ENCODE results near the gene TMA16. TPM values are rescaled to one million over a fixed set of nuclear protein-coding genes. Genes with fewer than 3 reads are reported as not detected.
A peak's percentile ranks its signal among the peaks of the same experiment; 100 is the strongest.

Gene TMA16
- total and polyA plus RNA-seq, 8 donors, result 6.7 to 79.4 (median 16.9) TPM

DNA sequence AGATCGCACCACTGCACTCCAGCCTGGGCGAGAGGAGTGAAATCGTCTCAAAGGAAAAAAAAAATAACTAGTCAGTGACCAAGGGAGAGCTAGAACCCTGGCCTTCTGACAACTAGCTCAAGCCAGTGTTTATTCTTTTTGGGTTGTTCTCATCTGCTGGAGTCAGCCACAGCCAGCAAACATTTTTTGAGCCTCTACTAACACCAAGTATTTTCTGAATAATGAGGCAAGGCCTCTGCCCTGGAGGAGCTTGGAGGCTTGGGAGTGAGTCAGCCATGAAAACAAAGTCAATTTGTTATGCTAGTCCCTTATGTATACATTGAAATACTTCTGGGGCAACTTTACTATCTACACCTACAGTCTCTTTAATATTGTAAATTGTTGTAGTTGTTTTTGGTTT, 46.5 kb downstream of the TMA16 start:
- H3K4me3 ChIP-seq, result no peak overlapping the region
- peak in 1 of 2 donors; percentile 9 for DNase-seq
- TF ChIP-seq POLR2A (IDR thresholded peaks at IDR 0.05) (no peak), EP300 (IDR thresholded peaks at IDR 0.05) (no peak), POLR2AphosphoS5 (IDR thresholded peaks at IDR 0.05) (no peak)
- TF ChIP-seq, protein P1, sequence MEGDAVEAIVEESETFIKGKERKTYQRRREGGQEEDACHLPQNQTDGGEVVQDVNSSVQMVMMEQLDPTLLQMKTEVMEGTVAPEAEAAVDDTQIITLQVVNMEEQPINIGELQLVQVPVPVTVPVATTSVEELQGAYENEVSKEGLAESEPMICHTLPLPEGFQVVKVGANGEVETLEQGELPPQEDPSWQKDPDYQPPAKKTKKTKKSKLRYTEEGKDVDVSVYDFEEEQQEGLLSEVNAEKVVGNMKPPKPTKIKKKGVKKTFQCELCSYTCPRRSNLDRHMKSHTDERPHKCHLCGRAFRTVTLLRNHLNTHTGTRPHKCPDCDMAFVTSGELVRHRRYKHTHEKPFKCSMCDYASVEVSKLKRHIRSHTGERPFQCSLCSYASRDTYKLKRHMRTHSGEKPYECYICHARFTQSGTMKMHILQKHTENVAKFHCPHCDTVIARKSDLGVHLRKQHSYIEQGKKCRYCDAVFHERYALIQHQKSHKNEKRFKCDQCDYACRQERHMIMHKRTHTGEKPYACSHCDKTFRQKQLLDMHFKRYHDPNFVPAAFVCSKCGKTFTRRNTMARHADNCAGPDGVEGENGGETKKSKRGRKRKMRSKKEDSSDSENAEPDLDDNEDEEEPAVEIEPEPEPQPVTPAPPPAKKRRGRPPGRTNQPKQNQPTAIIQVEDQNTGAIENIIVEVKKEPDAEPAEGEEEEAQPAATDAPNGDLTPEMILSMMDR (IDR thresholded peaks at IDR 0.05), result no peak
- peaks cover 0 to 14% (median 5%) of the 10 kb centered on the region in 4 donors for H3K4me1 ChIP-seq
- H3K36me3 ChIP-seq, result no peaks in the 10 kb centered on the region
- H3K27me3 ChIP-seq, result no peaks in the 10 kb centered on the region
- 64 to 80% (median 70%) methylated on average over 3 of the region's 3 CpGs for WGBS, 5 donors
- no peaks in the 10 kb centered on the region for H3K9me3 ChIP-seq
- H3K27ac ChIP-seq, result no peak overlapping the region
- intact Hi-C loops (cut with DNase I; ENCODE audit: low total_unique reads), result no loop called here

DNA sequence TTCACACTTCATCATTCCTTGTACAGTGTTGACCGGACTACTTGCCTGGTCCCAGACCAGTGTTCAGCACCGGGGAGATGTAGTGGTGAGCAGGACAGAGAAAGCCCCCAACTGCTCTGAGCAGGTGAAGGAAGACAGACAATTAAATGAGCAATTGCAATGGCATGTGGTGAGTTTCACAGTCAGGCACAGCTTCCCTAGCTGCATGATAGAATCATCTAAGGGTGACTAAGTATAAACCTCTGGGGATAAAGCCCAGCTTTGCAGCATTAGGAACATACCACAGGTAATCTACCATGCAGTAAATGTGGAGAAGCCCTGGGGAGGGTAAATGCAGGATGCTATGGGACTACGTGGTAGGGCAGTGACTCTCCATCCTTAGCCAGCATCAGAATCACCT, 47.8 kb downstream of the TMA16 start:
- Histone ChIP-seq H3K4me1 (peaks cover 0 to 14% (median 5%) of the 10 kb centered on the region in 4 donors), H3K9me3 (no peaks in the 10 kb centered on the region), H3K4me3 (no peak overlapping the region), H3K27ac (no peak overlapping the region), H3K36me3 (no peaks in the 10 kb centered on the region), H3K27me3 (no peaks in the 10 kb centered on the region)
- 90 to 96% (median 93%) methylated on average over 3 of the region's 3 CpGs for WGBS, 5 donors
- intact Hi-C loops (cut with DNase I; ENCODE audit: low total_unique reads), result no loop called here
- TF ChIP-seq POLR2A (IDR thresholded peaks at IDR 0.05) (no peak), POLR2AphosphoS5 (IDR thresholded peaks at IDR 0.05) (no peak), EP300 (IDR thresholded peaks at IDR 0.05) (no peak)
- TF ChIP-seq, protein P1 (IDR thresholded peaks at IDR 0.05), result no peak
- DNase-seq, result no peak

DNA sequence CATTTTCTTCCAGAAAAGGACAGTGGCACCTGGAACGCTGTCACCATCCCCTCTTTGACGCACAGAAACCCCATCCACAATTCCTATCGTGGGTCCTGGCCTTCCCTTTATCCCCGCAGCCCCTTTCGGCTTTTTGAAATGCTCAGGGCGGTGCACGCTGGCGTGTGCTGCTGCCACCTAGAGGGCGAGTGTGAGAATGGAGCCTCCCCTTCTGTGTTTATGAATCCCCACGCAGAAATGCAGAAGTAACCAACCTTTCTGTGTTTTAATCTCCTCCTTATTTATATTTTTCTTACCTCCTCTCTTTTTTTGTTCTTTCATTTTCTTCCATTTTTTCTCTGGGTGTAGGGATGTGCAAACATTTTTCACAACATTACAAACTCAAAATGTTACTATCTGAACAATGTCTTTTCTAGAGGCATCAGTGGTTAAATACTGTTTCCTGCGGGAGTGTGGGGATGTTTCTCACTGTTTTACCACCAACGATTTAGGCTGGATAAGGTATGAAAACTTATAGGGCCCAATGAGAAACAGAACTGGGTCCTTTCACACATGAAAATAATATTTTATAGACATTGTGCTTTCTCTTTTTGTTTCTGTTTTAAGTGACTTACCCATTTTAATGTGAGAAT, 50.0 kb downstream of the TMA16 start:
- no peaks in the 10 kb centered on the region for H3K27me3 ChIP-seq
- peak; percentile 54 to 82 for DNase-seq
- H3K36me3 ChIP-seq, result no peaks in the 10 kb centered on the region
- peaks cover 0 to 16% (median 7%) of the 10 kb centered on the region in 4 donors for H3K4me1 ChIP-seq
- H3K9me3 ChIP-seq, result no peaks in the 10 kb centered on the region
- 4 to 7% (median 4%) methylated on average over 12 of the region's 12 CpGs for WGBS, 5 donors
- TF ChIP-seq EP300 (IDR thresholded peaks at IDR 0.05) (no peak), POLR2AphosphoS5 (IDR thresholded peaks at IDR 0.05) (no peak), POLR2A (IDR thresholded peaks at IDR 0.05) (no peak)
- TF ChIP-seq, protein P1 (IDR thresholded peaks at IDR 0.05), result peak in 5 of 7 experiments; percentile 66 to 85 (median 82)
- no peak overlapping the region for H3K27ac ChIP-seq
- intact Hi-C loops (cut with DNase I; ENCODE audit: low total_unique reads), result loop anchor here (5.0 kb wide), 1 partner anchor 57 kb away; no protein-coding TSS in a partner anchor
- H3K4me3 ChIP-seq, result peak overlapping the region; percentile 13 to 25 (median 22)

DNA sequence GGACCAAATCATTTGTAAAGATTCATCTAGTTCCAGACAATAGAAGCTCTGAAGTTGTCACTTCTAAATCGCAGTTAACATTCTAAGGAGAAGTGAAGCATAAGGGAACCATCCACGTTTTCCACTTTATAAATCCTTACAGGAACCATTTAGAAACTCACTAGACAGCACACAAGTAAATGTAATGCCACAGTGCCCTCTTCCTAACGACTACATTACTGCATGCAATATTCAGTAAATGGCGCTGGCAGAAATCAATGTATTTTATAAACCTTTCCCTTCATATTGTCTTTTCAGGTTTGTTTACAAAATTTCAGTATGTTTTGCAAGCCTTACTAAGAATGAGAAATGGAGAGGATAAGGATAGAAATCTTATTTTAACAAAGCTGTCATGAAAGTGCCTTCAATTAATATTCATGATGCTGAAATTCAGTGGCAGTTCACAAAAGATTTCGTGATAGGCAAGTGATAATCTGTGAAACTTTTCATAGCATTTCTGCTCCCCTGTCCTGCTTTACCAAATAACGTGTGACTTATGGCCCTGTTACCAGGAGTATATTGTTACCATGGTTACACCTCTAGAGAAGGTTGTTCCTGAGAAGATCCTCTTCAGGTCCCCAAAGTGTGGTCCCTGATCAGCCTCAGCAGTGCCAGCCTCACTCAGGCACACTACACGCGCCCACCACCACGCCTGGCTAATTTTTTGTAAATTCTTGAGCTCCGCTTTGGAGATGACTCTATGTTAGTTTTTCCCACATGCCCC, 54.2 kb downstream of the TMA16 start:
- Histone ChIP-seq H3K4me3 (no peak overlapping the region), H3K9me3 (no peaks in the 10 kb centered on the region), H3K4me1 (peaks cover 6 to 23% (median 11%) of the 10 kb centered on the region in 4 donors), H3K27me3 (no peaks in the 10 kb centered on the region), H3K27ac (no peak overlapping the region), H3K36me3 (no peaks in the 10 kb centered on the region)
- intact Hi-C loops (cut with DNase I; ENCODE audit: low total_unique reads), result loop anchor here (5.0 kb wide), 1 partner anchor 61 kb away; no protein-coding TSS in a partner anchor
- TF ChIP-seq, protein P1 (IDR thresholded peaks at IDR 0.05), result peak in 5 of 7 experiments; percentile 32 to 79 (median 55)
- no peak for TF ChIP-seq POLR2A (IDR thresholded peaks at IDR 0.05)
- WGBS, 5 donors, result 44 to 50% (median 46%) methylated on average over 10 of the region's 10 CpGs
- peak in 1 of 2 donors; percentile 81 for DNase-seq

Data from stomach (tissue), 9 donors.